H9 (cell line): ENCODE data around the gene FILIP1. TPM values are rescaled to one million over a fixed set of nuclear protein-coding genes. Genes with fewer than 3 reads are reported as not detected.

ENCODE experiments used
- DNase-seq: peaks from one replicate; pipeline ENCODE4 v3.0.0-alpha.2; 2017
- H2AFZ ChIP-seq: one replicate; pipeline ENCODE4 v1.6.1; 2013; ENCODE audit warnings: mild to moderate bottlenecking, low read length, control low read depth, moderate library complexity
- H2AK5ac ChIP-seq: 2 replicates; pipeline ENCODE4 v1.6.1; 2013; ENCODE audit warnings: low read length, control low read depth, mixed read lengths; ENCODE audit not compliant: insufficient read length
- H2BK120ac ChIP-seq: one replicate; pipeline ENCODE4 v1.6.1; 2013; ENCODE audit warnings: low read depth, mild to moderate bottlenecking, low read length, control low read depth, inconsistent platforms; ENCODE audit not compliant: poor library complexity, severe bottlenecking
- H2BK12ac ChIP-seq: 2 replicates; pipeline ENCODE4 v1.6.1; 2013; ENCODE audit warnings: low read length, control low read depth, mixed read lengths, low read depth; ENCODE audit not compliant: insufficient read length
- H2BK15ac ChIP-seq: 2 replicates; pipeline ENCODE4 v1.6.1; 2013; ENCODE audit warnings: low read depth, low read length, control low read depth
- H2BK20ac ChIP-seq: one replicate; pipeline ENCODE4 v1.6.1; 2013; ENCODE audit warnings: low read depth, mild to moderate bottlenecking, low read length, control low read depth, inconsistent platforms; ENCODE audit not compliant: poor library complexity, severe bottlenecking
- H2BK5ac ChIP-seq: 2 replicates; pipeline ENCODE4 v1.6.1; 2013; ENCODE audit warnings: low read length, control low read depth, mixed read lengths; ENCODE audit not compliant: insufficient read length
- H3K14ac ChIP-seq: 2 replicates; pipeline ENCODE4 v1.6.1; 2013; ENCODE audit warnings: low read length, control low read depth; ENCODE audit not compliant: insufficient read depth
- H3K18ac ChIP-seq: 2 replicates; pipeline ENCODE4 v1.6.1; 2013; ENCODE audit warnings: low read depth, mild to moderate bottlenecking, mixed read lengths, low read length, control low read depth; ENCODE audit not compliant: insufficient read length
- H3K23ac ChIP-seq: 2 replicates; pipeline ENCODE4 v1.6.1; 2013; ENCODE audit warnings: low read length, control low read depth, mixed read lengths, low read depth; ENCODE audit not compliant: insufficient read length
- H3K23me2 ChIP-seq: 2 replicates; pipeline ENCODE4 v1.6.1; 2013; ENCODE audit warnings: low read depth, mild to moderate bottlenecking, mixed read lengths, low read length, control low read depth; ENCODE audit not compliant: insufficient read length, poor library complexity, severe bottlenecking
- H3K27ac ChIP-seq: 2 replicates; pipeline ENCODE4 v1.5.1; 2013; ENCODE audit warnings: low read length, control low read depth, mixed read lengths, low read depth; ENCODE audit not compliant: insufficient read length
- H3K27me3 ChIP-seq: 2 replicates; pipeline ENCODE4 v1.6.1; 2013; ENCODE audit warnings: low read length, control low read depth, inconsistent platforms; ENCODE audit not compliant: insufficient read depth
- H3K4ac ChIP-seq: 2 replicates; pipeline ENCODE4 v1.6.1; 2013; ENCODE audit warnings: low read depth, mild to moderate bottlenecking, control low read depth, inconsistent platforms, low read length, moderate library complexity
- H3K4me1 ChIP-seq: 2 replicates; pipeline ENCODE4 v1.6.1; 2013; ENCODE audit warnings: low read length, control low read depth, inconsistent platforms; ENCODE audit not compliant: insufficient read depth
- H3K4me2 ChIP-seq: 2 replicates; pipeline ENCODE4 v1.6.1; 2013; ENCODE audit warnings: low read length, control low read depth, mixed read lengths; ENCODE audit not compliant: insufficient read length, insufficient read depth
- H3K56ac ChIP-seq: 2 replicates; pipeline ENCODE4 v1.6.1; 2013; ENCODE audit warnings: low read depth, mild to moderate bottlenecking, mixed read lengths, low read length, control low read depth; ENCODE audit not compliant: insufficient read length
- H3K79me1 ChIP-seq: 2 replicates; pipeline ENCODE4 v1.6.1; 2013; ENCODE audit warnings: low read depth, mild to moderate bottlenecking, moderate library complexity, low read length, control low read depth, inconsistent platforms; ENCODE audit not compliant: insufficient read depth, poor library complexity, severe bottlenecking
- H3K79me2 ChIP-seq: 2 replicates; pipeline ENCODE4 v1.6.1; 2013; ENCODE audit warnings: low read length, control low read depth, inconsistent platforms; ENCODE audit not compliant: insufficient read depth
- H3K9ac ChIP-seq: 2 replicates; pipeline ENCODE4 v1.6.1; 2013; ENCODE audit warnings: low read length, control low read depth, mixed read lengths; ENCODE audit not compliant: insufficient read length; ENCODE audit errors: extremely low read depth
- H3K9me3 ChIP-seq: one replicate; pipeline ENCODE4 v1.6.1; 2013; ENCODE audit warnings: low read depth, low read length, inconsistent platforms; ENCODE audit not compliant: control insufficient read depth
- H3T11ph ChIP-seq: one replicate; pipeline ENCODE4 v1.6.1; 2013; ENCODE audit warnings: mild to moderate bottlenecking, low read length, control low read depth, inconsistent platforms
- H4K20me1 ChIP-seq: one replicate; pipeline ENCODE4 v1.6.1; 2013; ENCODE audit not compliant: control insufficient read depth, insufficient read length, insufficient read depth
- H4K5ac ChIP-seq: 2 replicates; pipeline ENCODE4 v1.6.1; 2013; ENCODE audit warnings: low read depth, mild to moderate bottlenecking, mixed read lengths, low read length, control low read depth; ENCODE audit not compliant: insufficient read length
- H4K8ac ChIP-seq: replicated peaks from 2 replicates; pipeline ENCODE4 v1.6.1; 2013; ENCODE audit warnings: low read length, control low read depth, mixed read lengths, low read depth; ENCODE audit not compliant: insufficient read length
- H4K91ac ChIP-seq: 2 replicates; pipeline ENCODE4 v1.6.1; 2013; ENCODE audit warnings: low read depth, mild to moderate bottlenecking, moderate library complexity, mixed read lengths, low read length, control low read depth; ENCODE audit not compliant: insufficient read length
- H3K27ac Mint-ChIP-seq, 3 experiments: 2 replicates in 2 of 3; 3 replicates in 1 of 3; pipeline ENCODE4 v1.8.0; 2020 to 2021; ENCODE audit warnings: mixed read lengths in 3 of 3, mild to moderate bottlenecking in 1 of 3, moderate library complexity in 1 of 3
- H3K27me3 Mint-ChIP-seq: 2 replicates; pipeline ENCODE4 v1.8.0; 2021; ENCODE audit warnings: low read depth, mild to moderate bottlenecking, moderate library complexity, mixed read lengths
- H3K36me3 Mint-ChIP-seq, 3 experiments: 2 replicates in 2 of 3; 3 replicates in 1 of 3; pipeline ENCODE4 v1.8.0; 2020 to 2021; ENCODE audit warnings: low read depth in 3 of 3, mixed read lengths in 3 of 3; ENCODE audit not compliant: insufficient read depth in 1 of 3
- H3K4me1 Mint-ChIP-seq, 2 experiments: 2 replicates each; pipeline ENCODE4 v1.8.0; 2020; ENCODE audit warnings: mixed read lengths in 2 of 2
- H3K4me3 Mint-ChIP-seq, 2 experiments: 2 replicates in 1 of 2; 3 replicates in 1 of 2; pipeline ENCODE4 v1.8.0; 2020 to 2021; ENCODE audit warnings: mild to moderate bottlenecking in 2 of 2, mixed read lengths in 2 of 2, moderate library complexity in 1 of 2
- H3K9me3 Mint-ChIP-seq, 2 experiments: 2 replicates in 1 of 2; 3 replicates in 1 of 2; pipeline ENCODE4 v1.8.0; 2020; ENCODE audit warnings: mild to moderate bottlenecking in 2 of 2, mixed read lengths in 2 of 2, moderate library complexity in 1 of 2
- WGBS: extraction: QIAGEN DNeasy Blood & Tissue Kit; methylation state at CpG from one replicate; pipeline ENCODE4 v1.1.7; 2013; ENCODE audit warnings: missing lambda C conversion rate, low lambda C conversion rate, mixed read lengths; ENCODE audit not compliant: insufficient read length; ENCODE audit errors: extremely low coverage; 5-methylcytosine and 5-hydroxymethylcytosine counted together
- total RNA-seq: library from RNA; stranded (reverse); gene quantifications from 2 replicates; pipeline ENCODE4 v1.2.1, GENCODE V29; 2021
- TF ChIP-seq, protein P1 (sequence below): fragments of 200-600 bp; sonication (generic); conservative IDR thresholded peaks from 3 replicates; pipeline ENCODE4 v1.8.0; 2021; ENCODE audit warnings: antibody characterized with exemption, mild to moderate bottlenecking

Gene FILIP1
- total RNA-seq, 1 experiment from 2014 or later = 10.5 TPM

DNA sequence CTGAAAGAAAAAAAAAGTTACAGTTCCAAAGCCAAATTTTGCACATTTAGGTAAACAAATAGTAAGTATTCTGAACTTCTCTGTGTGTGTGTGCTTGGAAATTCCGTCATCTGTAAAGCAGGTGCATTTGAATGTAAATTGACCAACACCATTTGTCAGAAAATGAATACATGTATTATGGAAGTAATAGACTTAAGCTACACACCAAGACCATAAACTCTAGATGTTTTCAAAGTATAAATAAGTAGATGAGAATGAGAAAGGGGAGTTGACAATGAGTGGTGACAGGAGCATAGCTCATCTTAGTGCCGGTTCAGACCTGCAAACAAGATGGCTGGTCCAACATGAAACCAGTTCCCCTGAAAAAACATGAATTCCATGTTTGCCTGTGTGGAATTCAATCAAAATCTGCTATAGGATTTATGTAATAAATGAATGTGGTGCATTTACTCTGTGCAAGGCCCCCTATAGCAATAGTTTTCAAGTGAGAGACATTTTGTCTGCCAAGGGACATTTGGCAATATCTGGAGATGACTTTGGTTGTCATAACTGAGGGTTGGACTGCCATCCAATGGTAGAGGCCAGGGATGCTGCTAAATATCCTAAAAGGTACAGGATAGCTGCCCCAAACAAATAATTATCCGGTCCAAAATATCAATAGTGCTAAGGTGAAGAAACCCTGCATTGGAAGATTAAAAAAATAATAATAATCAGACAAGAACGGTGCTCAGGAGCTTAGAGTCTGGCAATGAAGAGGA is 11.0 kb upstream of the FILIP1 start:
- Histone ChIP-seq H3K4me2 (no peak overlapping the region), H3K27ac (no peak overlapping the region), H2AK5ac (no peak overlapping the region), H3K79me1 (no peaks in the 10 kb centered on the region), H3K4ac (no peak overlapping the region), H3K56ac (no peak overlapping the region), H3K18ac (no peak overlapping the region), H4K91ac (no peak overlapping the region), H3K9ac (no peak overlapping the region), H2BK120ac (no peak overlapping the region), H2BK5ac (no peak overlapping the region), H3K23ac (no peak overlapping the region), H2BK12ac (no peak overlapping the region), H2BK15ac (no peak overlapping the region), H4K20me1 (no peaks in the 10 kb centered on the region), H2AFZ (no peak overlapping the region), H3K4me1 (no peaks in the 10 kb centered on the region; the same call in 1 of the 2 replicates), H3K14ac (no peak overlapping the region), H2BK20ac (no peak overlapping the region), H3K79me2 (no peaks in the 10 kb centered on the region), H3K27me3 (no peaks in the 10 kb centered on the region), H3T11ph (no peak overlapping the region), H4K5ac (no peak overlapping the region), H3K9me3 (no peaks in the 10 kb centered on the region), H4K8ac (no peak overlapping the region), H3K23me2 (no peaks in the 10 kb centered on the region)
- Mint-ChIP-seq H3K4me3 (no peak overlapping the region), H3K36me3 (no peaks in the 10 kb centered on the region), H3K27me3 (no peaks in the 10 kb centered on the region; the same call in 1 of the 2 replicates), H3K4me1 (peaks cover 14 to 17% of the 10 kb centered on the region in 2 experiments), H3K9me3 (no peaks in the 10 kb centered on the region), H3K27ac (peak overlapping the region in 1 of 3 experiments; percentile 3; a peak in 1 of 7 replicates)
- WGBS = no CpG with 5 or more reads among the region's 4 CpGs
- TF ChIP-seq, protein P1, sequence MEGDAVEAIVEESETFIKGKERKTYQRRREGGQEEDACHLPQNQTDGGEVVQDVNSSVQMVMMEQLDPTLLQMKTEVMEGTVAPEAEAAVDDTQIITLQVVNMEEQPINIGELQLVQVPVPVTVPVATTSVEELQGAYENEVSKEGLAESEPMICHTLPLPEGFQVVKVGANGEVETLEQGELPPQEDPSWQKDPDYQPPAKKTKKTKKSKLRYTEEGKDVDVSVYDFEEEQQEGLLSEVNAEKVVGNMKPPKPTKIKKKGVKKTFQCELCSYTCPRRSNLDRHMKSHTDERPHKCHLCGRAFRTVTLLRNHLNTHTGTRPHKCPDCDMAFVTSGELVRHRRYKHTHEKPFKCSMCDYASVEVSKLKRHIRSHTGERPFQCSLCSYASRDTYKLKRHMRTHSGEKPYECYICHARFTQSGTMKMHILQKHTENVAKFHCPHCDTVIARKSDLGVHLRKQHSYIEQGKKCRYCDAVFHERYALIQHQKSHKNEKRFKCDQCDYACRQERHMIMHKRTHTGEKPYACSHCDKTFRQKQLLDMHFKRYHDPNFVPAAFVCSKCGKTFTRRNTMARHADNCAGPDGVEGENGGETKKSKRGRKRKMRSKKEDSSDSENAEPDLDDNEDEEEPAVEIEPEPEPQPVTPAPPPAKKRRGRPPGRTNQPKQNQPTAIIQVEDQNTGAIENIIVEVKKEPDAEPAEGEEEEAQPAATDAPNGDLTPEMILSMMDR = no peak
- DNase-seq = no peak
